ENCODE data around the gene PCDHGC4. TPM values are rescaled to one million over a fixed set of nuclear protein-coding genes. Genes with fewer than 3 reads are reported as not detected.

Gene PCDHGC4
- 10 to 100 TPM in 1 of 4 donors, 1 to 10 TPM in 3; 3.3 to 11.7 (median 5.1) TPM for total RNA-seq

DNA sequence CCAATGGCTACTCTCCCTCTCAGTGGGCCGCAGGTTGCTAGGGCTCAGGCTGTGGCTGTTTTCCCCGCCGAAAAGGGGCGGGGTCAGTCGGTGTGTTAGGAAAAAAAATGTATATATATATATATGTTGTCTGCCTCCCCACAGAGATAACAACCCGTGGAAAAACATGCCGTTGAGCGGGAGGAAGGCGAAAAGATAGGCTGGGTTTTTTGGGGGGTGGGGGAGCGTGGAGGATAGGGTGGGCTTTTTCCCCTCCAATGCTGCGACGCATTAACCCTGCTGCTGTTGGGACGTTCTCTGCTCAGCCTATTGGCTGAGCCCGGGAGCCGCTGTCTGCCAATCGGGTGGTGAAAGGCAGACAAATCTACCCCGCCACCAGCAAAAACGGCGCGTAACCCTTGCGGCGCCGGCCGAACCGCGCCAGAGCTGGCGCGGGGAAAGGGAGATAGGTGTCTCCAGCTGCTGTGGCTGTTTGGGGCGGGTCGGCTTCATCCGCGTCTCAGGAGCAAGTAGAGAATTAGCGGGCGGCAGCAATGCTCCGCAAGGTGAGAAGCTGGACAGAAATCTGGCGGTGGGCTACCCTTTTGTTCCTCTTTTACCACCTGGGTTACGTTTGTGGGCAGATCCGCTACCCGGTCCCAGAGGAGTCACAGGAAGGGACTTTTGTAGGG lies at the start of gene PCDHGC4:
Gene PCDHGC4 (plus strand): TSS at position 390 of the 671 bp plus-strand sequence. CDS start 144 bp downstream, at position 534.
- Histone ChIP-seq H3K4me3 (peak within 1 kb of the TSS in 2 of 4 donors; percentile 22 to 36), H3K36me3 (peaks cover 0 to 32% (median 0%) of the 10 kb centered on the region in 3 donors), H3K27me3 (no peaks in the 10 kb centered on the region), H3K9me3 (no peaks in the 10 kb centered on the region), H3K27ac (no peak within 1 kb of the TSS), H3K4me1 (peaks cover 0 to 48% (median 9%) of the 10 kb centered on the region in 4 donors)
- WGBS, 2 donors: 21 to 23% methylated on average over 38 to 39 of the region's 39 CpGs
- DNase-seq (ENCODE audit: low spot score in 2 of 2): no peak
- no peak for TF ChIP-seq CTCF (IDR thresholded peaks at IDR 0.05)
- TF ChIP-seq EP300 (IDR thresholded peaks at IDR 0.05): no peak
- no peak for TF ChIP-seq POLR2A (IDR thresholded peaks at IDR 0.05)

DNA sequence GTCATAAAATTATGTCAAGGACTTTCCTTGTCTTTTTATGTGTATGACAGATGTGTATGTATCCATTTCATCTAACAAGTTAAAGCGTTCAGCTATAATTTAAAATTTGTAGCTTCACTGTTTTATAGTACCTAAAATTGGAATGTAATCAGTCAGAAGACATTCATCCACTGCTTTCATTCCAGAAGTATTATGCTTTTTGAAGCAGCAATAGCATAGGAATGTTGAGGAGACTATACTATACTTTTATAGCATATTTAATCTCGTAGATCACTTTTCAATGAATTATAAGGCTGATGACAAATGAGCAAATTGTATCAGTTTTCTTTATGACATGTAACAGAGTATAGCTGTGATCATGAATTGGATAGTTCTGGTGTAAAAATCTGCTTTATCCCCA lies 47.6 kb upstream of the PCDHGC4 start:
- peaks cover 0 to 98% (median 39%) of the 10 kb centered on the region in 4 donors for H3K9me3 ChIP-seq

DNA sequence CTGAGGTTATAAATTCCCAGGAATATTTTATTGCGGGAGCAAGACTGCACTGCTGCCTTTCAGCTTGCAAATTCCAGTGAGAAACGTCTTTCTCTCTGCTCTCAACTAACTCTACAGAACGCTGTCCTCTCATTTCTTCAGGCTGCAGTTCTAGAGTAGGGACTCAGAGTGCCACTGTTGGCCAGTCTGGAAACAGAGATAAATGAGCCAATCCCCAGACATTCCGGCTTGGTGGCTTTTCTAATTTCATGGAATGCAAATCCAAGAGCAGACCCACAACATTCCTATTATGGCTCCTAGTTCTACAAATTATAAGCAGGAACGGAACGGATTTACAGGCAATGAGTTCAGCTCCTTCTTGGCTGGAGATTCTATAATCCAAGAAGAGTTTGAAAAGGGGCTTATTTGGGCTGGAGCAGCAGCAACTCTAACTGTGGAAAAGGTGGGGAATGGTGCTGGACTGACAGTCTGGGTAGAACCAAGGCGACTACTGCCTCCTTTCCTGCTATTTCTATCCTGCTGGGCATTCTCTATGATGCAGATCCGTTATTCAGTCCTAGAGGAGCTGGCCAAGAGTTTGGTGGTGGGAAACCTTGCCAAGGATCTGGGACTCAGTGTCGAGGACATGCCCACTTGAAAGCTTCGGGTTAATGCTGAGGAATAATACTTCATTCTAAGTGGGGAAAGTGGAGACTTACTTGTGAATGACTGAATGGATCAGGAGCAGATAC lies 45.3 kb upstream of the PCDHGC4 start:
- no peak for DNase-seq (ENCODE audit: low spot score in 2 of 2)
- Histone ChIP-seq H3K27ac (no peak overlapping the region), H3K27me3 (no peaks in the 10 kb centered on the region), H3K4me1 (no peaks in the 10 kb centered on the region), H3K36me3 (peaks cover 0 to 35% (median 0%) of the 10 kb centered on the region in 3 donors), H3K4me3 (no peak overlapping the region), H3K9me3 (peaks cover 0 to 95% (median 31%) of the 10 kb centered on the region in 4 donors)
- 71 to 76% methylated on average over 10 of the region's 10 CpGs for WGBS, 2 donors
- TF ChIP-seq POLR2A (IDR thresholded peaks at IDR 0.05) (no peak), EP300 (IDR thresholded peaks at IDR 0.05) (no peak), CTCF (IDR thresholded peaks at IDR 0.05) (no peak)

More for the DNA sequence above, 47.6 kb upstream of the PCDHGC4 start:
- Histone ChIP-seq H3K36me3 (peaks cover 0 to 32% (median 0%) of the 10 kb centered on the region in 3 donors), H3K27me3 (no peaks in the 10 kb centered on the region), H3K4me1 (no peaks in the 10 kb centered on the region), H3K4me3 (no peak overlapping the region), H3K27ac (no peak overlapping the region)
- TF ChIP-seq CTCF (IDR thresholded peaks at IDR 0.05) (no peak), POLR2A (IDR thresholded peaks at IDR 0.05) (no peak), EP300 (IDR thresholded peaks at IDR 0.05) (no peak)
- WGBS, 2 donors: 93 to 95% methylated on average over 2 of the region's 2 CpGs
- no peak for DNase-seq (ENCODE audit: low spot score in 2 of 2)

DNA sequence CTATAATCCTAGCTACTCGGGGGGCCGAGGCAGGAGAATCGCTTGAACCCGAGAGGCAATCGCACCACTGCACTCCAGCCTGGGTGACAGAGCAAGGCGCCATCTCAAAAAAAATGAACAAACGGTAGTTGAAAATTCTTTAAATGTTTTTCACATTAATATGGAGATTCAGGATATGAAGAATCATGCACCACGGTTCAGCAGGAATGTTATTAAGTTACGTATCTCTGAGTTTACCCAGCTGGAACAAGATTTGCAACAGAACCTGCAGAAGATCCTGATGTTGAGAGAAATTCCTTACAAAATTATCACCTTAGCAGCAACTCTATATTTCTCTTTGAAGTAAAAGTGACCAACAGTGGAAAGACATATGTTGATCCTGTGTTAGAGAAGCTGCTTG lies 44.5 kb upstream of the PCDHGC4 start:
- no peak overlapping the region for H3K27ac ChIP-seq
- no peak for DNase-seq (ENCODE audit: low spot score in 2 of 2)
- no peaks in the 10 kb centered on the region for H3K27me3 ChIP-seq
- TF ChIP-seq CTCF (IDR thresholded peaks at IDR 0.05) (no peak), POLR2A (IDR thresholded peaks at IDR 0.05) (no peak), EP300 (IDR thresholded peaks at IDR 0.05) (no peak)
- H3K36me3 ChIP-seq: peaks cover 0 to 37% (median 0%) of the 10 kb centered on the region in 3 donors
- H3K9me3 ChIP-seq: peaks cover 0 to 95% (median 31%) of the 10 kb centered on the region in 4 donors
- 96% methylated on average over 9 of the region's 9 CpGs for WGBS, 2 donors
- no peak overlapping the region for H3K4me3 ChIP-seq
- no peaks in the 10 kb centered on the region for H3K4me1 ChIP-seq

Data from tibial nerve (tissue), 4 donors.